22Rv1 (cell line): ENCODE results near the gene IRX4.

Source experiments
- ZFX ChIP-seq: fragments of 450-650 bp; IDR thresholded peaks from 2 replicates; pipeline ENCODE4 v1.6.1; 2017; ENCODE audit warnings: antibody characterized with exemption, borderline replicate concordance
- TF ChIP-seq, protein P1 (sequence below): fragments of 450-650 bp; IDR thresholded peaks from 2 replicates; pipeline ENCODE4 v1.5.1; 2017; ENCODE audit warnings: mild to moderate bottlenecking

DNA sequence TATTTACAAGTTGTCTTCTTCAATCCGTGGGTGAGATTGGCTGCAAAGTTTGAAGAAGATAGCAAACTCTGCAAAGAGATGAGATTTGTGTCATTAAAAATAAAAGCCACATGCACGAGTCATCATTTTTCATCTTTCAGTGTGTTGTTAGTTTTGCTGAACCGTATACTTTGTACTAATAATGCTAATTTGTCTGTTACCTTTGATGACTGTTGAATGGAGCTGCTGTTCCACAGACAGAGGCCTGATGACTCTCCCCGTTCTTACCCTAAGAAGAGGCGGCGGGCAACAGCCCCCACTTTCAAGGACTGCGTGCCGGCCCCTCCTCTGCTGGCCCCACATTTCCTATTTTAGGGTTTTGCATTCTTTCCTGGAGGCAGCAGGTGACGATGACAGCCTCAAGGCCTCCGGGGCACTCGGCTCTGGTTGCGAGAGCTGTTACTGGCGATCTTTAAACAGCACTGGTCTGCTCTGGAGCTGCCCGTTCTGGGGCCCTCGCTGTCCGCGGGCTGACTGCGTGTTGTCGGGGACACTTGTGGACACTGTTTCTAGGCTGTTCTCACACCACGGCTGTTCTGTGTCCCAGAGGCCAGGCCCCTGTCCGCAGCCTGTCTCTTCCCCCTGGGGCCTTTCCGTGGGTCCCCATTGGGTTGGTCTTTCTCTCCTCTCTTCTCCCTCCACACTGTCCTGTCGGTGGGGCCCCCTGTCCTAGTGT lies 46.4 kb downstream of the IRX4 start:
- TF ChIP-seq, protein P1, sequence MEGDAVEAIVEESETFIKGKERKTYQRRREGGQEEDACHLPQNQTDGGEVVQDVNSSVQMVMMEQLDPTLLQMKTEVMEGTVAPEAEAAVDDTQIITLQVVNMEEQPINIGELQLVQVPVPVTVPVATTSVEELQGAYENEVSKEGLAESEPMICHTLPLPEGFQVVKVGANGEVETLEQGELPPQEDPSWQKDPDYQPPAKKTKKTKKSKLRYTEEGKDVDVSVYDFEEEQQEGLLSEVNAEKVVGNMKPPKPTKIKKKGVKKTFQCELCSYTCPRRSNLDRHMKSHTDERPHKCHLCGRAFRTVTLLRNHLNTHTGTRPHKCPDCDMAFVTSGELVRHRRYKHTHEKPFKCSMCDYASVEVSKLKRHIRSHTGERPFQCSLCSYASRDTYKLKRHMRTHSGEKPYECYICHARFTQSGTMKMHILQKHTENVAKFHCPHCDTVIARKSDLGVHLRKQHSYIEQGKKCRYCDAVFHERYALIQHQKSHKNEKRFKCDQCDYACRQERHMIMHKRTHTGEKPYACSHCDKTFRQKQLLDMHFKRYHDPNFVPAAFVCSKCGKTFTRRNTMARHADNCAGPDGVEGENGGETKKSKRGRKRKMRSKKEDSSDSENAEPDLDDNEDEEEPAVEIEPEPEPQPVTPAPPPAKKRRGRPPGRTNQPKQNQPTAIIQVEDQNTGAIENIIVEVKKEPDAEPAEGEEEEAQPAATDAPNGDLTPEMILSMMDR: no peak
- no peak for TF ChIP-seq ZFX
